Skeletal muscle cell (primary cell): ENCODE data around the gene GFI1B.
A peak's percentile ranks its signal among the peaks of the same experiment; 100 is the strongest.
"Not testable (repeated sequence)": the region's sequence is repeated elsewhere in the genome, so short reads cannot be mapped to it uniquely, and the experiment has no call there.

ENCODE experiments used
- DNase-seq: peaks from one replicate; pipeline ENCODE4 v3.0.0-alpha.2; 2010; ENCODE audit warnings: low read depth
- H3K4me3 ChIP-seq: 2 replicates; pipeline ENCODE4 v1.5.1; 2011; ENCODE audit warnings: low read depth, mild to moderate bottlenecking, control low read depth, low read length, moderate library complexity

GFI1B gene

GRCh38 chr9:132989014-132989310 lies 10.5 kb downstream of the GFI1B start:
- no peak overlapping the region for H3K4me3 ChIP-seq
- no peak for DNase-seq

- H3K4me3 ChIP-seq = no peak overlapping the region
- DNase-seq = no peak
Observed at GRCh38 chr9:132989414-132989996, 11.0 kb downstream of the GFI1B start.

- not testable (repeated sequence) for DNase-seq, H3K4me3 ChIP-seq
Observed at GRCh38 chr9:132989998-132990557, 11.6 kb downstream of the GFI1B start.

- no peak overlapping the region for H3K4me3 ChIP-seq
- no peak for DNase-seq
Observed at GRCh38 chr9:132990781-132991180, 12.3 kb downstream of the GFI1B start.

GRCh38 chr9:132991351-132992300 lies 13.1 kb downstream of the GFI1B start:
- no peak overlapping the region for H3K4me3 ChIP-seq
- no peak for DNase-seq

GRCh38 chr9:132993511-132993939 lies 15.0 kb downstream of the GFI1B start:
- no peak overlapping the region for H3K4me3 ChIP-seq
- no peak for DNase-seq

- H3K4me3 ChIP-seq = no peak overlapping the region
- peak; percentile 16 for DNase-seq
Observed at GRCh38 chr9:132994410-132995120, 16.1 kb downstream of the GFI1B start.

GRCh38 chr9:132995121-132995420 lies 16.6 kb downstream of the GFI1B start:
- no peak overlapping the region for H3K4me3 ChIP-seq
- no peak for DNase-seq

GRCh38 chr9:132995879-132996278 lies 17.4 kb downstream of the GFI1B start:
- DNase-seq = no peak
- H3K4me3 ChIP-seq = no peak overlapping the region

GRCh38 chr9:132996526-132996925 lies 18.0 kb downstream of the GFI1B start:
- no peak overlapping the region for H3K4me3 ChIP-seq
- DNase-seq = no peak

GRCh38 chr9:132997591-132997990 lies 19.1 kb downstream of the GFI1B start:
- H3K4me3 ChIP-seq = no peak overlapping the region
- peak; percentile 31 for DNase-seq

GRCh38 chr9:132998221-132998620 lies 19.7 kb downstream of the GFI1B start:
- H3K4me3 ChIP-seq, DNase-seq: not testable (repeated sequence)

- no peak overlapping the region for H3K4me3 ChIP-seq
- no peak for DNase-seq
Observed at GRCh38 chr9:132998831-132999635, 20.5 kb downstream of the GFI1B start.

GRCh38 chr9:133002147-133003070 lies 23.9 kb downstream of the GFI1B start:
- no peak overlapping the region for H3K4me3 ChIP-seq
- DNase-seq = no peak

GRCh38 chr9:133003071-133003461 lies 24.6 kb downstream of the GFI1B start:
- no peak overlapping the region for H3K4me3 ChIP-seq
- no peak for DNase-seq

- DNase-seq = no peak
- H3K4me3 ChIP-seq = no peak overlapping the region
Observed at GRCh38 chr9:133003671-133004090, 25.2 kb downstream of the GFI1B start.

GRCh38 chr9:133004091-133004998 lies 25.9 kb downstream of the GFI1B start:
- H3K4me3 ChIP-seq = no peak overlapping the region
- DNase-seq = no peak
